Measurements from ENCODE around the gene DMD.

The DMD gene

DNA sequence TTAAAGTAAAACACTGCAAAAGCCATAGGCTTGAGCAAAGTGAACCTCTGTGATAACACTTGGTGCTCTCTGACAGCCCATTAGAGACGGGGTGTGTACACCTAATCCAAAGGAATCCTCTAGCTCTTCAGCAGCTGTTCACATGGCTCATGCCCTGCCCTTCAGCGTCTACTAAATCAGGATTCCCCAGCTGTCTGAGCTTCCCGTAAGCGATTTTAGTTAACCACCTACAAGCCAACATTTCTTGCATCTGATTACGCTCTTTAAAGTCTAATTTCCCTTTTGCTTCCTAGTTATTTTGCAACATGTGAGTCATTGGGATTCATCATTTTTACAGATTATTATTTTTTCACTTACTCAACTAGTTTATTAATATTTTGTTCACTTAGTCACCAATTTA lies 6.5 kb downstream of the DMD start:
- TF ChIP-seq, protein P1, sequence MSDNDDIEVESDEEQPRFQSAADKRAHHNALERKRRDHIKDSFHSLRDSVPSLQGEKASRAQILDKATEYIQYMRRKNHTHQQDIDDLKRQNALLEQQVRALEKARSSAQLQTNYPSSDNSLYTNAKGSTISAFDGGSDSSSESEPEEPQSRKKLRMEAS (IDR thresholded peaks at IDR 0.05; ENCODE audit: low read depth, low read length): no peak
- TF ChIP-seq, protein P2, sequence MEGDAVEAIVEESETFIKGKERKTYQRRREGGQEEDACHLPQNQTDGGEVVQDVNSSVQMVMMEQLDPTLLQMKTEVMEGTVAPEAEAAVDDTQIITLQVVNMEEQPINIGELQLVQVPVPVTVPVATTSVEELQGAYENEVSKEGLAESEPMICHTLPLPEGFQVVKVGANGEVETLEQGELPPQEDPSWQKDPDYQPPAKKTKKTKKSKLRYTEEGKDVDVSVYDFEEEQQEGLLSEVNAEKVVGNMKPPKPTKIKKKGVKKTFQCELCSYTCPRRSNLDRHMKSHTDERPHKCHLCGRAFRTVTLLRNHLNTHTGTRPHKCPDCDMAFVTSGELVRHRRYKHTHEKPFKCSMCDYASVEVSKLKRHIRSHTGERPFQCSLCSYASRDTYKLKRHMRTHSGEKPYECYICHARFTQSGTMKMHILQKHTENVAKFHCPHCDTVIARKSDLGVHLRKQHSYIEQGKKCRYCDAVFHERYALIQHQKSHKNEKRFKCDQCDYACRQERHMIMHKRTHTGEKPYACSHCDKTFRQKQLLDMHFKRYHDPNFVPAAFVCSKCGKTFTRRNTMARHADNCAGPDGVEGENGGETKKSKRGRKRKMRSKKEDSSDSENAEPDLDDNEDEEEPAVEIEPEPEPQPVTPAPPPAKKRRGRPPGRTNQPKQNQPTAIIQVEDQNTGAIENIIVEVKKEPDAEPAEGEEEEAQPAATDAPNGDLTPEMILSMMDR (IDR thresholded peaks at IDR 0.05; ENCODE audit: low read depth, low read length): no peak
- TF ChIP-seq POLR2A (IDR thresholded peaks at IDR 0.05; ENCODE audit: extremely low read depth, insufficient read length): no peak
- no peak for TF ChIP-seq MYC (IDR thresholded peaks at IDR 0.05; ENCODE audit: low read depth, low read length)
- DNase-seq (ENCODE audit: low read depth): no peak
- no peak overlapping the region for H3K4me3 ChIP-seq (ENCODE audit: low read depth, low read length)

DNA sequence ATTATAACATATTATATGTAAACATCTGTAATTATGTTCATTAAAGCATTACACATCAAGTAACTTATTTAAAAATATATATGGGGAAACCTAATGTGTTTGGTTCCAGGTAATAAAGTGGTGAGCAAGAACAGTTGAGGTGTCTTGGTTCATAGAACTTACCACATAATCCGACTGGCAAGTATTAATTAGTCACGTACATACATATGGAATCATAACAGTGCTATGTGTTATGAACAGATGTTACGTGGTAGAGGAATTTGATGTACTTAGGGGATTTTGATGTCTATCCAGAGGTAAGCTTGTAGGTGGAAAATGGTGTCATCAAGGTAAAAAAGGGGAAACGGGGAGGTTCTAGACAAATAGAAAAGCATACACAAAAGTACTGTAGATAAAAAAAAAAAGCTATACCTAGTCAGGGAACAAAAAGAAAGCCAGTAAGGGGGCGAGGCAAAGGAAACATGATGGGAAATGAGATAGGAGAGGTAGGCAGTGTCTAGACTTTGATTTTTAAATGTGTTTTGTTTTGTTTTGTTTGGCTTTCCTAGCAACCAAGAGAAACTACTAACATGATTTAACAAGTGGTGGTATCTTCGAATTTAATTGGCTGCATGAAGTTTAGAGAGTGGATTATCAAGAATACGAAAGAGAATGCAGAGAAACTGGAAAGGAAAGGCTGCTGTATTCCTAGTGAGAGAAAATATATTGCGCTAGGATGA lies 12.6 kb downstream of the DMD start:
- H3K4me3 ChIP-seq (ENCODE audit: low read depth, low read length): no peak overlapping the region
- TF ChIP-seq MYC (IDR thresholded peaks at IDR 0.05; ENCODE audit: low read depth, low read length) (no peak), POLR2A (IDR thresholded peaks at IDR 0.05; ENCODE audit: extremely low read depth, insufficient read length) (no peak)
- TF ChIP-seq, protein P1 (IDR thresholded peaks at IDR 0.05; ENCODE audit: low read depth, low read length): no peak
- TF ChIP-seq, protein P2 (IDR thresholded peaks at IDR 0.05; ENCODE audit: low read depth, low read length): no peak
- no peak for DNase-seq (ENCODE audit: low read depth)

DNA sequence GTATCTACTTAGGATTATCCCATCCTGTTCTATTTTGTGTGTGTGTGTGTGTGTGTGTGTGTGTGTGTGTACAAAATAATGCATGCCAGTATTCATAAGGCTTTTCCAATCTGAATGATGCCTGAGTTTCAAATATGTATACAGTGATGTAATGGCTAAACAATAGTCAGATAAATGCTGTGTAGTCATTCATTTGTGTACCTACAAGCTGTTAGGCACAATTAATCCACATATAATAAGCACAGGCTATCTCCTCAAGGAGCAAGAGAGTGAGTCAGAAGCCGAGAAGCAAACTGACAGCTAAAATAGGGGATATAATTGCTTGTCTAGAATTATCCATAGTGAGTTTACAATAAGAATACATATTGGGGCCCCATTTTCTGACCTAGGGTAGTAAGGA lies 15.7 kb downstream of the DMD start:
- DNase-seq (ENCODE audit: low read depth): no peak
- TF ChIP-seq, protein P2 (IDR thresholded peaks at IDR 0.05; ENCODE audit: low read depth, low read length): no peak
- TF ChIP-seq MYC (IDR thresholded peaks at IDR 0.05; ENCODE audit: low read depth, low read length): no peak
- TF ChIP-seq POLR2A (IDR thresholded peaks at IDR 0.05; ENCODE audit: extremely low read depth, insufficient read length): no peak
- TF ChIP-seq, protein P1 (IDR thresholded peaks at IDR 0.05; ENCODE audit: low read depth, low read length): no peak

DNA sequence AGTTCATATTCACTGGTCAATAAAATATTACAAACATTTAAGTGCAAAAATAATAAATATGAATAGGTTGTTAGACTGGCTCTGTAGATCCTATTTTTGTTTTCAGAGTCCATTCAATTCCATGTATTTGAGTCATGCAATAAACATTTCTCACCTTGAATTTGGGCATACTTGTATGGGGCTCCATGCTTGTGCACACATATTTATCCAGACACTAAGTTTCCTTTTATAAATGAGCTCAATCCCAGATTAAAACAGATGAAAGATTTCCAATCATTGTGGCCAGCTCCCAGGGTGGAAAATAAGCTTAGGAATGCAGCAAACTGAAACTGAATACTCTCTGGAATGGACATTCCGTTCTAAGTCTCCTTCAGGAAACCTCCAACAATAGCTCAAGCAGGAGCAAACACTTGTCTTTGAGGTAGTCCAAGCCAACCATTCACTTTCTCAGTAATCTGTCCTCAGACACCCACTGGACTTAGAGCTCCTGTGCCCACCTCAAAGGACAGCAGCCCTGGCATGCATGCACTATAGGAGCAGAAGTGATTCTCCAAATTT lies 16.4 kb downstream of the DMD start:
- DNase-seq (ENCODE audit: low read depth): no peak
- TF ChIP-seq POLR2A (IDR thresholded peaks at IDR 0.05; ENCODE audit: extremely low read depth, insufficient read length) (no peak), MYC (IDR thresholded peaks at IDR 0.05; ENCODE audit: low read depth, low read length) (no peak)
- TF ChIP-seq, protein P1 (IDR thresholded peaks at IDR 0.05; ENCODE audit: low read depth, low read length): no peak
- TF ChIP-seq, protein P2 (IDR thresholded peaks at IDR 0.05; ENCODE audit: low read depth, low read length): no peak
- H3K4me3 ChIP-seq (ENCODE audit: low read depth, low read length): no peak overlapping the region

More for the DNA sequence above, 15.7 kb downstream of the DMD start:
- no peak overlapping the region for H3K4me3 ChIP-seq (ENCODE audit: low read depth, low read length)

DNA sequence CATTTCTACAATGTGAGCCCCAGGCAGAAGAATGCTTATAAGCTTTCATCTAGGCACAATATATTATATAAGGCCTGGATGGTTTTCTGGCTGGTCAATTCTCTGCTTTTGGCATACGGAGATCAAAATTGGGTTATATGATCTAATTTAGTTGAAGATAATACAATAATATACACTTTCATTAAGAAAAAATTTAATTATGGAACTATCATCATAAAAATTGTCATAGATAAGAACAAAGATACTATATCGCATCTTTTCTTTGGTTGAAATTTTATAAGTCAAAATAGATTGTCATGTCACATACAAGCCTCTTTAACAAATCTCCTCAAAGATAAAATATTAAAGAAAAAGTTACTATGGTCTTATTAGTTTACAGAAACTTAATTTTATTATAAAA lies 17.1 kb downstream of the DMD start:
- no peak overlapping the region for H3K4me3 ChIP-seq (ENCODE audit: low read depth, low read length)
- TF ChIP-seq, protein P1 (IDR thresholded peaks at IDR 0.05; ENCODE audit: low read depth, low read length): no peak
- TF ChIP-seq MYC (IDR thresholded peaks at IDR 0.05; ENCODE audit: low read depth, low read length) (no peak), POLR2A (IDR thresholded peaks at IDR 0.05; ENCODE audit: extremely low read depth, insufficient read length) (no peak)
- TF ChIP-seq, protein P2 (IDR thresholded peaks at IDR 0.05; ENCODE audit: low read depth, low read length): no peak
- DNase-seq (ENCODE audit: low read depth): no peak

All from NB4 (cell line).